ENCODE measurements around the gene GNB3. TPM values are rescaled to one million over a fixed set of nuclear protein-coding genes. Genes with fewer than 3 reads are reported as not detected.

GNB3 gene
- total and polyA plus RNA-seq, 9 of the 15 experiments (the other 6 are each of a cell fraction or from before 2014, with no cell fraction given): 1.4 to 5.8 (median 2.0) TPM

DNA sequence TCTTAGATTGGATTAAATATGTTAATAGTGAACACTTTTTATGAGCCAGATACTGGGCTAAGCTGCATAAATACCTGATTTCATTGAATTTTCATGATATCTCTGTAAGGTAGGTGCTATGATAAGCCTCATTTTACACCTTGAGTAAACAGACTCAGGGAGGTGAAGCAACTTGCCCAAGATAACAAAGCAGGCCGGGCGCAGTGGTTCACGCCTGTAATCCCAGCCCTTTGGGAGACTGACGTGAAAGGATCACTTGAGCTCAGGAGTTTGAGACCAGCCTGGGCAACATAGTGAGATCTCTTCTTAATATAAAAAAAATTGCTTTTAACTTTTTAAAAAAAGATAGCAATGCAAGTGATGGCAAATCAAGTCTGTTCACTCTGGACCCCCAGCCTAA is 1.4 kb downstream of the GNB3 start:
- Histone ChIP-seq H3K27me3 (ENCODE audit: control insufficient read depth in 2 of 2, insufficient read depth in 2 of 2, low read length in 2 of 2) (no peaks in the 10 kb centered on the region), H3K9ac (ENCODE audit: insufficient read depth in 1 of 2, low read depth in 2 of 2, low read length in 2 of 2) (no peak overlapping the region), H3K79me2 (ENCODE audit: control insufficient read depth, insufficient read depth, low read length) (no peaks in the 10 kb centered on the region), H3K4me1 (replicated peaks in 1 of 2; ENCODE audit: control insufficient read depth in 2 of 2, insufficient read depth in 2 of 2, low read length in 2 of 2) (peaks cover 10 to 51% of the 10 kb centered on the region in 2 experiments; a peak in 4 of 5 replicates), H3K36me3 (ENCODE audit: control insufficient read depth, insufficient read depth, low read length) (peaks cover 71% of the 10 kb centered on the region; the same call in 2 of the 3 replicates), H4K20me1 (replicated peaks; ENCODE audit: control insufficient read depth, insufficient read depth, low read length) (no peaks in the 10 kb centered on the region; the same call in 1 of the 2 replicates), H2AFZ (ENCODE audit: low read depth, low read length) (no peak overlapping the region), H3K4me2 (ENCODE audit: insufficient read depth, low read length) (no peak overlapping the region), H3K4me3 (no peak overlapping the region), H3K27ac (ENCODE audit: extremely low read depth, low read depth, low read length) (no peak overlapping the region), H3K9me3 (replicated peaks; ENCODE audit: control insufficient read depth, insufficient read depth, low read depth, low read length) (no peaks in the 10 kb centered on the region), H3K9me1 (ENCODE audit: control insufficient read depth, insufficient read depth, low read length) (no peaks in the 10 kb centered on the region)
- BruUV-seq (replicated peaks): no TSS peak
- ATAC-seq (no peak), FAIRE-seq (no peak), DNase-seq (ENCODE audit: extremely low read depth in 1 of 4, low spot score in 3 of 4) (no peak)
- 80% methylated on average over 1 of the region's 4 CpGs for WGBS (ENCODE audit: insufficient coverage, low coverage, missing lambda C conversion rate)
- CTCF ChIA-PET (ENCODE audit: low intra/inter-chr PET ratio): no interaction called here
- in situ Hi-C loops (cut with MboI) (no loop called here), intact Hi-C loops (cut with micrococcal nuclease) (no loop called here)
- POLR2A ChIA-PET: interaction anchor here (1.1 to 4.8 kb wide), 5 partner anchors 8 to 153 kb away, joined by 4 to 39 read pairs (median 5); partner anchors contain the start of genes CDCA3, USP5 and ZNF384
- TF ChIP-seq CAMTA2 (CRISPR knock-in tag; conservative IDR thresholded peaks at IDR 0.05) (no peak), ZNF76 (CRISPR knock-in tag; IDR thresholded peaks at IDR 0.05; ENCODE audit: borderline replicate concordance) (no peak), RNF2 (IDR thresholded peaks at IDR 0.05) (no peak), ZNF41 (CRISPR knock-in tag; conservative IDR thresholded peaks at IDR 0.05) (no peak), ID3 (CRISPR knock-in tag; IDR thresholded peaks at IDR 0.05) (no peak), ID3 (tag; IDR thresholded peaks at IDR 0.05) (no peak), NFYB (IDR thresholded peaks at IDR 0.05; ENCODE audit: extremely low read depth, insufficient read length) (no peak), ZNF24 (IDR thresholded peaks at IDR 0.05) (no peak), ZNF12 (CRISPR knock-in tag; IDR thresholded peaks at IDR 0.05) (no peak), ZBTB5 (IDR thresholded peaks at IDR 0.05) (no peak), L3MBTL2 (IDR thresholded peaks at IDR 0.05) (no peak), ZNF444 (CRISPR knock-in tag; IDR thresholded peaks at IDR 0.05) (no peak), HDAC1 (IDR thresholded peaks at IDR 0.05) (no peak), ZNF431 (CRISPR knock-in tag; IDR thresholded peaks at IDR 0.05) (no peak), IRF2 (CRISPR knock-in tag; IDR thresholded peaks at IDR 0.05) (no peak), NUFIP1 (IDR thresholded peaks at IDR 0.05; ENCODE audit: partially characterized antibody) (no peak), VEZF1 (CRISPR knock-in tag; IDR thresholded peaks at IDR 0.05) (no peak), NFRKB (IDR thresholded peaks at IDR 0.05; ENCODE audit: low read depth) (no peak)
- TF ChIP-seq, protein P1, sequence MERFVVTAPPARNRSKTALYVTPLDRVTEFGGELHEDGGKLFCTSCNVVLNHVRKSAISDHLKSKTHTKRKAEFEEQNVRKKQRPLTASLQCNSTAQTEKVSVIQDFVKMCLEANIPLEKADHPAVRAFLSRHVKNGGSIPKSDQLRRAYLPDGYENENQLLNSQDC (CRISPR knock-in tag; IDR thresholded peaks at IDR 0.05): no peak
- TF ChIP-seq, protein P2, sequence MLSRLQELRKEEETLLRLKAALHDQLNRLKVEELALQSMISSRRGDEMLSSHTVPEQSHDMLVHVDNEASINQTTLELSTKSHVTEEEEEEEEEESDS (CRISPR knock-in tag; IDR thresholded peaks at IDR 0.05): no peak

All from K562 (cell line).